Adipocyte (in vitro differentiated cells): ENCODE data around the gene KLRK1.
"Not testable (repeated sequence)": the region's sequence is repeated elsewhere in the genome, so short reads cannot be mapped to it uniquely, and the experiment has no call there.

Source experiments
- DNase-seq: peaks from one replicate; pipeline ENCODE4 v3.0.0-alpha.2; 2015; ENCODE audit warnings: low read depth
- H3K27me3 ChIP-seq: replicated peaks from 2 replicates; pipeline ENCODE4 v1.7.0; 2013; ENCODE audit warnings: mild to moderate bottlenecking, low read length, moderate library complexity; ENCODE audit not compliant: control insufficient read depth, insufficient read depth
- H3K36me3 ChIP-seq: 2 replicates; pipeline ENCODE4 v1.7.0; 2013; ENCODE audit warnings: low read length, mild to moderate bottlenecking, moderate library complexity; ENCODE audit not compliant: control insufficient read depth, insufficient read depth, severe bottlenecking
- H3K4me1 ChIP-seq: 2 replicates; pipeline ENCODE4 v1.7.0; 2013; ENCODE audit warnings: mild to moderate bottlenecking, low read length, moderate library complexity; ENCODE audit not compliant: control insufficient read depth, insufficient read depth
- H3K4me3 ChIP-seq: 2 replicates; pipeline ENCODE4 v1.7.0; 2013; ENCODE audit warnings: mild to moderate bottlenecking, low read length, moderate library complexity
- H3K9ac ChIP-seq: 2 replicates; pipeline ENCODE4 v1.7.0; 2013; ENCODE audit warnings: mild to moderate bottlenecking, low read length, moderate library complexity
- H3K9me3 ChIP-seq: 2 replicates; pipeline ENCODE4 v1.7.0; 2013; ENCODE audit warnings: mild to moderate bottlenecking, low read length, moderate library complexity; ENCODE audit not compliant: control insufficient read depth

KLRK1 gene

DNA sequence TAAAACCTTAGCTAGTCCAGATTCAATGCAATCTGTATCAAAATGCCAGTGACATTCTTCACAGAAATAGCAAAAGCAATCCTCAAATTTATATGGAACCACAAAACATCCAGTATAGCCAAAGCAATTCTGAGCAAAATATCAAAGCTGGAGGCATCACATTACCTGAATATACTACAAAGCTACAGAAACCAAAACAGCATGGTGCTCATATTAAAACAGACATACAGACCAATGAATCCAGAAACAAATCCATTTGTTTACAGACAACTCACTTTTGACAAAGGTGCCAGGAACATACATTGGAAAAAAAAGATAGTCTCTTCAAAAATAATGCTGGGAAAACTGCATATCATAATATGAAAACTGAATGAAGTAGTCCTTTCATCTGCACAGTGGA is 15.0 kb upstream of the KLRK1 start:
- Histone ChIP-seq H3K27me3 (no peaks in the 10 kb centered on the region), H3K36me3 (no peaks in the 10 kb centered on the region), H3K4me3 (no peak overlapping the region), H3K9me3 (peaks cover 10% of the 10 kb centered on the region), H3K9ac (no peak overlapping the region), H3K4me1 (no peaks in the 10 kb centered on the region)
- no peak for DNase-seq

DNA sequence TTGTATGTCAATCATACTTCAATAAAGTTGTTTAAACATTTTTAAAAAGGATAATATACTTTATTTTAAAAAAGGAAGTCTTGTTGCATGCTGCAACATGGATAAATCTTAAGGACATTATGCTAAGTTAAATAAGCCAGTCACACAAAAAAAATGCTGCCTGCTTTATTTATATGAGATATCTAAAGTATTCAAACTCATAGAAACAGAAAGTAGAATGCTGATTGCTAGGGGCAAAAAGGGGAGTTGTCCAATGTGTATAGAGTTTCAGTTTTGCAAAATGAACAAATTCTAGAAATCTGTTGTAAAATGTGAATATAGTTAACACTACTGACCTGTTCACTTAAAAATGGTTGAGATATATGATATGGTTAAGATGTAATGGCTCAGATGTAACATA is 11.0 kb upstream of the KLRK1 start:
- Histone ChIP-seq H3K9me3 (peaks cover 10% of the 10 kb centered on the region), H3K4me1 (no peaks in the 10 kb centered on the region), H3K36me3 (no peaks in the 10 kb centered on the region), H3K4me3 (no peak overlapping the region), H3K9ac (no peak overlapping the region), H3K27me3 (no peaks in the 10 kb centered on the region)
- peak; percentile 58 for DNase-seq

DNA sequence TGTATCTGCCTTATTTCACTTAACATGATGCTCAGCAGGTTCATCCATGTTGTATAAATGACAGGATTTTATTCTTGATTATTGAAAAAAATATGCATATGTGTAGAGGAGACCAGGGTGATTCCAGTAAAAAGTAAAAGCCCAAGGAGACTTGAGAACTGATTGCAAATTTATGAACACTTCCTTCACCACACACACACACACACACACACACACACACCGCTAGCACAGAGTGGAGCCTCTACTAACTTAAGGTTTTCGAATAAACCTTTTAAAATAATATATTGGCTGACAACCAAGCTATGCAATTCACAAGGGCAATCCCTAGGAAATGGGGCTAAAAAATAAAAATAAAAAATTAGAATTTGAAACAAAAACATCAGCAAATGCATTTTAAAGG is 8.3 kb upstream of the KLRK1 start:
- no peak for DNase-seq
- Histone ChIP-seq H3K27me3 (no peaks in the 10 kb centered on the region), H3K4me3 (no peak overlapping the region), H3K9ac (no peak overlapping the region), H3K36me3 (no peaks in the 10 kb centered on the region), H3K4me1 (peaks cover 8% of the 10 kb centered on the region), H3K9me3 (no peaks in the 10 kb centered on the region)

GRCh38 chr12:10397296-10397695 is 7.5 kb upstream of the KLRK1 start:
- no peak overlapping the region for H3K4me3 ChIP-seq
- H3K36me3 ChIP-seq, result no peaks in the 10 kb centered on the region
- H3K9ac ChIP-seq, result no peak overlapping the region
- H3K9me3 ChIP-seq, result no peaks in the 10 kb centered on the region
- H3K27me3 ChIP-seq, result no peaks in the 10 kb centered on the region
- DNase-seq, result no peak
- peaks cover 16% of the 10 kb centered on the region for H3K4me1 ChIP-seq

GRCh38 chr12:10396176-10396575 is 6.3 kb upstream of the KLRK1 start:
- H3K27me3 ChIP-seq, H3K4me3 ChIP-seq, H3K36me3 ChIP-seq, H3K9me3 ChIP-seq, H3K9ac ChIP-seq, DNase-seq: not testable (repeated sequence)
- H3K4me1 ChIP-seq, result peaks cover 23% of the 10 kb centered on the region

- Histone ChIP-seq H3K9me3 (no peaks in the 10 kb centered on the region), H3K27me3 (no peaks in the 10 kb centered on the region), H3K36me3 (no peaks in the 10 kb centered on the region), H3K4me3 (peak overlapping the region; percentile 60), H3K9ac (peak overlapping the region; percentile 47), H3K4me1 (peaks cover 23% of the 10 kb centered on the region)
- peak; percentile 92 for DNase-seq
Measured at GRCh38 chr12:10395390-10395998, 5.7 kb upstream of the KLRK1 start.

- peaks cover 23% of the 10 kb centered on the region for H3K4me1 ChIP-seq
- DNase-seq, H3K4me3 ChIP-seq, H3K9me3 ChIP-seq, H3K36me3 ChIP-seq, H3K9ac ChIP-seq, H3K27me3 ChIP-seq: not testable (repeated sequence)
Measured at GRCh38 chr12:10394531-10395152, 4.8 kb upstream of the KLRK1 start.

DNA sequence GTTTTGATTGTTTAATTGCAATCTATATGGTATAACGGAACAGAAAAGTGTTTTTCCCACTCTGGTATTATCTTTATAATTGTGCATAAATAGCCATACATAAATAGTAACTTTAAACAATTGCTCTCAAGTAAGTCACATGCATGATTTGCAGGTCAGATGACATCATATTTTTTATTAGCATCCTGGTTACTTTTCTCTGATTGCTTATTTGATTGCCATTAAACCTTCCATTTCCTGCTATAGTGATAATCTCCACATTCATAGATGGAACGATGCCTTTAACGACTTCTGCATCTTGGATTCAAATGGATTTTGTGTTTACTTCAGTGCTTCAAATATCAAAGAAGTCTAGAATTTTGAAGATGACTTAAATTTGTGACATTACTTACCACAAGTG is 3.5 kb upstream of the KLRK1 start:
- no peaks in the 10 kb centered on the region for H3K27me3 ChIP-seq
- no peak overlapping the region for H3K4me3 ChIP-seq
- no peaks in the 10 kb centered on the region for H3K9me3 ChIP-seq
- no peak for DNase-seq
- peaks cover 23% of the 10 kb centered on the region for H3K4me1 ChIP-seq
- H3K9ac ChIP-seq, result no peak overlapping the region
- H3K36me3 ChIP-seq, result no peaks in the 10 kb centered on the region

DNA sequence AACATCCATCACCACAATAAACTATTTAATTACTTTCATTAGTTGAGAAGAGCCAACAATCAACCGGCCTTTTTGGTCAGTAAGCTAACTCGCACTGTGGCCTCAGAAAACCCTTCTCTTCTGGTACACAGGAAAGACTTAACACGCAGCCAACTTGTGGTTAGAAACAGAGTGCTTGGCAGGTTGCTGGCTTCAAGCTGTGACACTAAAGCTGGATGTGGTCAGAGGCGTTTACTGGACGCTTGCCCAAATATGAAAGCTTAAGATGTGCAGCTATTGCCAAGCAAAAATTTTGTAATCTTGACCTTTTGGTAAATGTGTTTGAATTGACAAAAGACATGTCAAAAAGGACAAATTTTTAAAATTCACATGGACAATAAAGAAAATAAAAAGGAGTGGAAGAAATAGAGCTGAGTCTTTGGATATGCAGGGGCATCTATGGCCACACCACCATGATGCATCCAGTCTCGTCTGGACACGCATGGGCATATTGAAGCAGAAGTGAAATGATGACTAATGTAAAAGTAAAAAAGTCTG is 2.6 kb upstream of the KLRK1 start:
- H3K27me3 ChIP-seq, result no peaks in the 10 kb centered on the region
- H3K9me3 ChIP-seq, result no peaks in the 10 kb centered on the region
- H3K4me1 ChIP-seq, result peaks cover 23% of the 10 kb centered on the region
- no peaks in the 10 kb centered on the region for H3K36me3 ChIP-seq
- H3K9ac ChIP-seq, result no peak overlapping the region
- peak overlapping the region; percentile 47 for H3K4me3 ChIP-seq
- DNase-seq, result peak; percentile 90

DNA sequence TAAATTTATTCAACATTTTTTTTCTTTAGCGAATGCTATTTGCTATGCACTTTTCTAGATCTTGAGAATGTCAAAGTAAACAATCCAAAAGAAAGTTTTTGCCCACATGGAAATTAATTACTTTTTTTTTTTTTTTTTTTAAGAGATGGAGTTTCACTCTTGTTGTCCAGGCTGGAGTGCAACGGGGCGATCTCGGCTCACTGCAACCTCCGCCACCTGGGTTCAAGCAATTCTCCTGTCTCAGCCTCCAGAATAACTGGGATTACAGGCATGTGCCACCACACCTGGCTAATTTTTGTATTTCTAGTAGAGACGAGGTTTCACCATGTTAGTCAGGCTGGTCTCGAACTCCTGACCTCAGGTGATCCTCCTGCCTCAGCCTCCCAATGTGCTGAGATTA is 1.1 kb upstream of the KLRK1 start:
- DNase-seq, result not testable (repeated sequence)
- H3K4me1 ChIP-seq, result peaks cover 36% of the 10 kb centered on the region

GRCh38 chr12:10388624-10389413 is 1.0 kb downstream of the KLRK1 start:
- Histone ChIP-seq H3K4me3 (no peak overlapping the region), H3K27me3 (no peaks in the 10 kb centered on the region), H3K4me1 (peaks cover 40% of the 10 kb centered on the region), H3K9ac (no peak overlapping the region), H3K36me3 (no peaks in the 10 kb centered on the region), H3K9me3 (peaks cover 8% of the 10 kb centered on the region)
- no peak for DNase-seq

More for the DNA sequence above, 1.1 kb upstream of the KLRK1 start:
- not testable (repeated sequence) for H3K36me3 ChIP-seq, H3K27me3 ChIP-seq, H3K9ac ChIP-seq, H3K4me3 ChIP-seq, H3K9me3 ChIP-seq
